Measurements from ENCODE around the gene OR52B6.

GRCh38 chr11:5541427-5541826 lies 39.2 kb upstream of the OR52B6 start:
- TF ChIP-seq POLR2A (IDR thresholded peaks at IDR 0.05) (no peak), CTCF (IDR thresholded peaks at IDR 0.05 in 8 of 11, conservative IDR thresholded peaks at IDR 0.05 in 3 of 11) (no peak)
